ENCODE results near the gene CLIP3. TPM values are rescaled to one million over a fixed set of nuclear protein-coding genes. Genes with fewer than 3 reads are reported as not detected.

Gene CLIP3
- total RNA-seq, 3 donors from 2014 or later, result 4.6 to 68.9 (median 8.1) TPM

GRCh38 chr19:35990771-35991730 lies 41.6 kb downstream of the CLIP3 start:
- Histone ChIP-seq H3K4me3 (no peak overlapping the region), H3K9me3 (no peaks in the 10 kb centered on the region), H3K36me3 (ENCODE audit: low read depth) (no peaks in the 10 kb centered on the region), H3K4me1 (ENCODE audit: low read depth) (peaks cover 4% of the 10 kb centered on the region)
- TF ChIP-seq CTCF (IDR thresholded peaks at IDR 0.05), result no peak
- DNase-seq, result no peak
- no peak for ATAC-seq
- intact Hi-C loops (cut with DNase I, micrococcal nuclease), result no loop called here

- no peaks in the 10 kb centered on the region for H3K4me1 ChIP-seq (ENCODE audit: low read depth)
- ATAC-seq, result no peak
- H3K9me3 ChIP-seq, result no peaks in the 10 kb centered on the region
- H3K4me3 ChIP-seq, result no peak overlapping the region
- DNase-seq, result no peak
- no peaks in the 10 kb centered on the region for H3K36me3 ChIP-seq (ENCODE audit: low read depth)
- intact Hi-C loops (cut with DNase I, micrococcal nuclease), result no loop called here
- no peak for TF ChIP-seq CTCF (IDR thresholded peaks at IDR 0.05)
Observed at GRCh38 chr19:35990156-35990555, 42.5 kb downstream of the CLIP3 start.

DNA sequence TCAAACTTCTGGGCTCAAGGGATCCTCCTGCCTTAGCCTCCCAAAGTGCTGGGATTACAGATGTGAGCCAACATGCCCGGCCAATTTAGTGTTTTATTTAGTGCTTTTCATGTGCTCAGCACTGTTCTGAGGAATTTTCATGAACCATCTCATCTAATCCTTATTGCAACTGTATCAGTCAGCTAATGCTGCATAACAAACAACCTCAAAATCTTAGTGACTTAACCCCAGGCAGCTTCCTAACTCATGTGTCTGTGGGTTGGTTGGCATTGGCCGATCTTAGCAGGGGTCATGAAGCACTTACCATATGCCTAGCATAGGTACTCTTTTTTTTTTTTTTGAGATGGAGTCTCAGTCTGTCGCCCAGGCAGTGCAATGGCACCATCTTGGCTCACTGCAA lies 43.8 kb downstream of the CLIP3 start:
- no peak for TF ChIP-seq CTCF (IDR thresholded peaks at IDR 0.05)
- Histone ChIP-seq H3K9me3 (no peaks in the 10 kb centered on the region), H3K4me3 (no peak overlapping the region), H3K36me3 (ENCODE audit: low read depth) (no peaks in the 10 kb centered on the region), H3K4me1 (ENCODE audit: low read depth) (no peaks in the 10 kb centered on the region)
- ATAC-seq, result no peak
- no peak for DNase-seq
- intact Hi-C loops (cut with DNase I, micrococcal nuclease), result no loop called here

- ATAC-seq, result no peak
- intact Hi-C loops (cut with DNase I, micrococcal nuclease), result no loop called here
- Histone ChIP-seq H3K36me3 (ENCODE audit: low read depth) (no peaks in the 10 kb centered on the region), H3K4me3 (no peak overlapping the region), H3K4me1 (ENCODE audit: low read depth) (no peaks in the 10 kb centered on the region), H3K9me3 (no peaks in the 10 kb centered on the region)
- DNase-seq, result no peak
- TF ChIP-seq CTCF (IDR thresholded peaks at IDR 0.05), result no peak
Observed at GRCh38 chr19:35987571-35987896, 45.1 kb downstream of the CLIP3 start.

DNA sequence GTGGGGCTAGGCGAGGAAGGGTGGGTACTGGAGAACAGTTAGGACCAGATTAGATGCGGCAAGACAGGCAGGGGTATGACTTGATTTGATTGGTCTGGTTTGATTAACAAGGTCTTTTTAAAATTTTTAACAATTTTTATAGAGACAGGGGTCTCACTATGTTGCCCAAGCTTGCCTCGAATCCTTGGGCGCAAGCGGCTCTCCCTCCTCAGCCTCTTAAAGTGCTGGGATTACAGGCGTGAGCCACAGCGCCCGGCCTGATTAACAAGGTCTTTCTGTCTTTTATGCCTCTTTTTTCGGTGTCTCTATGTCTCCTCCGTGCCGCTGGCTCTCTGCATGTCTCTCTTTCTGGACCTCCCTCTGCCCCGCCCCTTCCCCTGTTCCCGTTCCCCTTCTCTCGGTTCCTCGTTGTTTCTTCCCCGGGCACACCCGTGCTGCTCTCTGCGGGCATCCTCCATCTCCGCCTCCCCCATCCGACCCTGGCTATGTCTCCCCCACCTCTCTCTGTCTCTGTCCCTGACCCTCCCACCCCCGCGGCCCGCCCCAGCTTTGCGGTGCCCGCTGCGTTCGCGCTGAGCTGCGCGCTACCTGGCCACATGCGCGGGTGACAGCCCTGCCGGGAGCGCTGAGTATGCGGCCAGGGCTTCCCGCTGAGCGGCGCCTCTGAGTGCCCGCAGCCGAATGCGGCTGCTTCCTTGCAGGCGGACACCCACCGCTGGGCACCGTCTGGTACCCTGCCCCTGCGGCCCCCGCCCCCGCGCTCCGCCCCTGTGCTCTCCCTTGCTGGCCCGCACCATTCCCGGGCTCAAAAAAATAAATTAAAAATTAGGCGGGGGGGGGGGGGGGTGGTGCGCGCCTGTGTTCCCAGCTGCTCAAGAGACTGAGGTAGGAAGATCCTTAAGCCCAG lies 45.8 kb downstream of the CLIP3 start:
- H3K4me3 ChIP-seq, result no peak overlapping the region
- no peaks in the 10 kb centered on the region for H3K36me3 ChIP-seq (ENCODE audit: low read depth)
- ATAC-seq (peak; percentile 48), DNase-seq (peak in 2 of 3 donors; percentile 31 to 54)
- no peak for TF ChIP-seq CTCF (IDR thresholded peaks at IDR 0.05)
- no peaks in the 10 kb centered on the region for H3K9me3 ChIP-seq
- no peaks in the 10 kb centered on the region for H3K4me1 ChIP-seq (ENCODE audit: low read depth)
- intact Hi-C loops (cut with DNase I, micrococcal nuclease), result no loop called here

Measured in mucosa of descending colon (tissue), 3 donors.